Parathyroid adenoma (tissue), 2 donors: ENCODE results near the gene CEND1.

Experiments
- H2AFZ ChIP-seq: fragments of 300-600 bp; sonication (generic); one replicate; pipeline ENCODE4 v1.7.0; 2017; ENCODE audit warnings: antibody characterized with exemption, mild to moderate bottlenecking
- H3K27ac ChIP-seq: fragments of 300-600 bp; sonication (generic); one replicate; pipeline ENCODE4 v1.7.0; 2017
- H3K27me3 ChIP-seq: fragments of 300-600 bp; sonication (generic); one replicate; pipeline ENCODE4 v1.7.0; 2017; ENCODE audit warnings: low read length; ENCODE audit not compliant: control insufficient read depth, insufficient read depth
- H3K36me3 ChIP-seq: fragments of 300-600 bp; sonication (generic); one replicate; pipeline ENCODE4 v1.7.0; 2017; ENCODE audit warnings: low read length; ENCODE audit not compliant: control insufficient read depth, insufficient read depth
- H3K4me1 ChIP-seq: fragments of 300-600 bp; sonication (generic); one replicate; pipeline ENCODE4 v1.7.0; 2017; ENCODE audit warnings: control low read depth
- H3K4me2 ChIP-seq: fragments of 300-600 bp; sonication (generic); one replicate; pipeline ENCODE4 v1.7.0; 2017; ENCODE audit warnings: low read length
- H3K4me3 ChIP-seq: fragments of 300-600 bp; sonication (generic); one replicate; pipeline ENCODE4 v1.7.0; 2017; ENCODE audit warnings: low read depth, low read length
- H3K79me2 ChIP-seq: fragments of 300-600 bp; sonication (generic); one replicate; pipeline ENCODE4 v1.7.0; 2017; ENCODE audit warnings: control low read depth
- H3K9ac ChIP-seq: fragments of 300-600 bp; sonication (generic); one replicate; pipeline ENCODE4 v1.7.0; 2017; ENCODE audit warnings: mild to moderate bottlenecking
- H3K9me3 ChIP-seq: fragments of 300-600 bp; sonication (generic); one replicate; pipeline ENCODE4 v1.7.0; 2017; ENCODE audit warnings: low read length; ENCODE audit not compliant: control insufficient read depth
- TF ChIP-seq, protein P1 (sequence below): fragments of 300-600 bp; sonication (generic); IDR thresholded peaks from one replicate; pipeline ENCODE4 v1.7.0; 2017; ENCODE audit warnings: antibody characterized with exemption, mild to moderate bottlenecking
- donor health status: primary hyperparathyroidism.

CEND1 gene

DNA sequence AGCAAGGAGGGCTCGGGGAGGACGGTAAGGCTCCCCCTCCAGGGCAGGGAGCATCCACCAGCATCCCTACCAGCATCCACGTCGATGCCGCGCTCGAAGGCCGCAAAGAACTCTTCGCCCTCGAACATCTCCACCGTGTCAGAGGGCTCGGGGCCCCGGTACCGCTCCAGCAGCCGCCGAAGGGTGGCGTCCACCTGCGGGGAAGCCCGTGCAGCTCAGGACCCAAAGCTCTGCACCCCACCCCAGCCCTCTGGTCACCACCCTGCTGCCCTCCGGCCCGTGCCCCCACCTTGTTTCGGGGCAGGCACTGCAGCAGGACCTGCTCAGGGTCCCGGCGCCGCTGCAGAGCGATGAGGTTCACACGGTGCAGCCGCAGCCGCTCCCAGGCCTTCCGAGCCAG, 10.6 kb upstream of the CEND1 start:
- H3K9me3 ChIP-seq: no peaks in the 10 kb centered on the region
- no peaks in the 10 kb centered on the region for H3K27me3 ChIP-seq
- H2AFZ ChIP-seq: no peak overlapping the region
- TF ChIP-seq, protein P1, sequence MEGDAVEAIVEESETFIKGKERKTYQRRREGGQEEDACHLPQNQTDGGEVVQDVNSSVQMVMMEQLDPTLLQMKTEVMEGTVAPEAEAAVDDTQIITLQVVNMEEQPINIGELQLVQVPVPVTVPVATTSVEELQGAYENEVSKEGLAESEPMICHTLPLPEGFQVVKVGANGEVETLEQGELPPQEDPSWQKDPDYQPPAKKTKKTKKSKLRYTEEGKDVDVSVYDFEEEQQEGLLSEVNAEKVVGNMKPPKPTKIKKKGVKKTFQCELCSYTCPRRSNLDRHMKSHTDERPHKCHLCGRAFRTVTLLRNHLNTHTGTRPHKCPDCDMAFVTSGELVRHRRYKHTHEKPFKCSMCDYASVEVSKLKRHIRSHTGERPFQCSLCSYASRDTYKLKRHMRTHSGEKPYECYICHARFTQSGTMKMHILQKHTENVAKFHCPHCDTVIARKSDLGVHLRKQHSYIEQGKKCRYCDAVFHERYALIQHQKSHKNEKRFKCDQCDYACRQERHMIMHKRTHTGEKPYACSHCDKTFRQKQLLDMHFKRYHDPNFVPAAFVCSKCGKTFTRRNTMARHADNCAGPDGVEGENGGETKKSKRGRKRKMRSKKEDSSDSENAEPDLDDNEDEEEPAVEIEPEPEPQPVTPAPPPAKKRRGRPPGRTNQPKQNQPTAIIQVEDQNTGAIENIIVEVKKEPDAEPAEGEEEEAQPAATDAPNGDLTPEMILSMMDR: no peak
- H3K9ac ChIP-seq: no peak overlapping the region
- no peak overlapping the region for H3K4me2 ChIP-seq
- no peak overlapping the region for H3K27ac ChIP-seq
- peaks cover 4% of the 10 kb centered on the region for H3K4me1 ChIP-seq
- H3K79me2 ChIP-seq: no peaks in the 10 kb centered on the region
- H3K36me3 ChIP-seq: no peaks in the 10 kb centered on the region
- no peak overlapping the region for H3K4me3 ChIP-seq

DNA sequence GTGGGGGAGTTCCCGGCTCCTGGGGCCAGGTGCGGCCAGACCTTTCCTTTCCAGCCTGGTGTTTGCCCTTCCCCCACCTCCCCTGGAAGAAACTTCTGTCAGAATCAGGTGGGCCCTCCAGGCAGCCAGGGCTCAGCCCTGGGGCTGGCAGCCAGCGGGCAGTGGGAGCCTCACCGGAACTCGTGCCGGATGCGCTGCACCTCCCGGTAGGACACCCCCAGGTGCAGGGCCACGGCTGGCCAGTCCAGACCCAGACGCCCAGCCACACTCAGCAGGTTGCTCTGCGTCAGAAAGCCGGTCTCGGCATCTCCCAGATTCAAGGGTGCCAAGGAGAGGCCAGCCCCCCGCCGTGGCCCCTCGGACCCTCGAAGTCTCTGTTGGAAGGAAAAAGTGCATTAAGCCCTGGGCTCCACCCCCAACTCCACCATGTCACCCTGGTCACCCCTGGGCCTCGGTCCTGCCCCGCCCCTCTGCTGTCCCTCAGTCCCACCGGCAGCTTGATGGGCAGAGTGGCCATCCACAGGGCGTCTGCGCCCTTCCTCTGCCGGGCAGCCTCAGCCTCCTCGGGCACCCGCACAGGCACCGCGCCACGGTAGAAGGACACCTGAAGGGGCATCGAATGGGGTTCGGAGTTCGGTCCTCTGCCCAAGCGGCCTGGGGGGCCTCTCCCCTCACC, 9.9 kb upstream of the CEND1 start:
- TF ChIP-seq, protein P1: no peak
- Histone ChIP-seq H3K9me3 (no peaks in the 10 kb centered on the region), H3K4me3 (no peak overlapping the region), H3K4me1 (peaks cover 4% of the 10 kb centered on the region), H3K9ac (no peak overlapping the region), H3K79me2 (no peaks in the 10 kb centered on the region), H3K36me3 (no peaks in the 10 kb centered on the region), H3K27me3 (no peaks in the 10 kb centered on the region), H3K4me2 (no peak overlapping the region), H2AFZ (no peak overlapping the region), H3K27ac (no peak overlapping the region)

DNA sequence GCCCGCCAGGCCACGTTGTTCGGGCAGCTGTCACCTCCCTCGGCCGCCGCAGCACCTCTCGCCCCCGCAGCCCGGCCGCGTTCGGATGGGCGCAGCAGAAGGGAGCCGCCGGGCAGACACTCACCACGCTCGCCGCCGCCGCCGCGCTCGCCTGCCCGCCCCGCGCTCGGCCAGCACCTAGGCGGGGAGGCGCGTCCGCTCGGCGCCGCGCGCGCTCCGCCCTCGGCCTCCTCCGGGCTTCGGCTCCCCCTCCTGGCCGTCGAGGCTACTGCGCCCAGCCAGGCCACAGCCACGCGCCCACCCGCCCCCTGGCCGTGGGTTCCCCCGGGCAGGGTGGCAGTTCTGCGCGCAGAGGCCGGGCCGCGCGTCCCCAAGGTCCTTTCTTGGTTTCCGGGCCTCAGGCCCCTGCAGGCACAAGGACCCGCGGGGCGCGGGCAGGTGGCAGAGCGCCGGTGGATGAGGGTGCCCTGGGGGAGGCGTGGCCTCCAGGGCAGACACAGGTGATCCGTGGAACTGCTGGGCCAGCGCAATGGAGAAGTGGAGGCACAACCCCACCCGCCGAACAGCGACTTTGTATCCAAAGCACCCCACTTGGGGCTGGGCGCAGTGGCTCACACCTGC, 8.3 kb upstream of the CEND1 start, which contains the start of gene SLC25A22:
TSS of gene SLC25A22 (minus strand) at position 189 of the 621 bp plus-strand sequence. CDS start 3,275 bp downstream, outside the sequence.
- Histone ChIP-seq H3K36me3 (no peaks in the 10 kb centered on the region), H3K27ac (peak within 1 kb of the TSS; percentile 42), H2AFZ (peak within 1 kb of the TSS; percentile 68), H3K4me2 (peak within 1 kb of the TSS; percentile 69), H3K4me1 (peaks cover 4% of the 10 kb centered on the region), H3K9me3 (no peaks in the 10 kb centered on the region), H3K79me2 (no peaks in the 10 kb centered on the region), H3K9ac (no peak within 1 kb of the TSS), H3K27me3 (no peaks in the 10 kb centered on the region), H3K4me3 (peak within 1 kb of the TSS; percentile 48)
- TF ChIP-seq, protein P1: peak; percentile 73

DNA sequence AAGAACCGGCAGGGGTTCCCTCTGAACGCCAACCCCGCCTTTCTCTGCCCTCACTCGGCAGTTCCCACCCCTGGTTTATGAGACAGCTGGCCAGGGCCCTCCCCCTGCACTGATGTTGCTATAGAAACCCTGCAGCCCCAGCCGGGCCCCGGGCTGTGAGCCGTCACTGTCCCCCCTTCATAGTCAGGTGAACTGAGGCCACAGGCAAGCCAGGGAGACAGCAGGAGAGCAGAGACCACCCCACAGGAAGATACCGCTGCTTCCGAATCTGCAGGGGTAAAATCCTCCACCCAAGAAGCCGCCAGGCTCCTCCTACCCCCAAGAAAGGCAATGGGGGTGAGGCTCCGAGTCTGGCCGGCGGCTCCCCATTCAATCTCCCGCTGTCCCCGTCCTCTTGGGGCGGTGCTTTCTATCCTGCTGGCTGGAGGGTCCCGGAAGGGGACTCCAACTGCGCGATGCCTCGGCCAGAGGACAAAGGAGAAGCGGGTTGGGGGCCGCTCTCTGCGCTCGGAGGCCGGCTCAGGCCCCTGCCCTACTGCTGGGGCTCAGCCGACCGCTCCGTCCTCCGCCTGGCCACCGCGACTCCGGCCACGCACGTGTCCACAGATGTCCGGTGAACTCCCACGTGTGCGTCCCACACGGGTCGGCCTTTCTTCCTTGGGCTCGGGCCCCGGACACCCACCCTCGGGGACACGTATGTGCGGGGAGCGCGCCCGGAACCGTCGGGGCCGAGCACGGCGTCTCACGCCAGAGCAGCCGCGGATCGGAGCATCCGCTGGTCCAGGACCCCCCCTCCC, 7.6 kb upstream of the CEND1 start:
- H3K79me2 ChIP-seq: no peaks in the 10 kb centered on the region
- TF ChIP-seq, protein P1: no peak
- H3K36me3 ChIP-seq: no peaks in the 10 kb centered on the region
- H3K4me3 ChIP-seq: peak overlapping the region; percentile 48
- peak overlapping the region; percentile 42 for H3K27ac ChIP-seq
- peak overlapping the region; percentile 67 for H2AFZ ChIP-seq
- no peak overlapping the region for H3K9ac ChIP-seq
- H3K4me2 ChIP-seq: peak overlapping the region; percentile 69
- H3K9me3 ChIP-seq: no peaks in the 10 kb centered on the region
- H3K4me1 ChIP-seq: peaks cover 4% of the 10 kb centered on the region
- no peaks in the 10 kb centered on the region for H3K27me3 ChIP-seq
